Mucosa of rectum (tissue), 2 donors: ENCODE measurements around the gene TBXAS1.
A peak's percentile ranks its signal among the peaks of the same experiment; 100 is the strongest.
"Not testable (repeated sequence)": the region's sequence is repeated elsewhere in the genome, so short reads cannot be mapped to it uniquely, and the experiment has no call there.

Experiments
- H3K27ac ChIP-seq, 2 donors: one replicate each; pipeline ENCODE4 v1.7.0; 2013; ENCODE audit warnings: inconsistent platforms in 2 of 2, low read depth in 2 of 2, low read length in 2 of 2
- H3K27me3 ChIP-seq, 2 donors: one replicate each; pipeline ENCODE4 v1.7.0; 2013; ENCODE audit warnings: low read length in 2 of 2; ENCODE audit not compliant: control insufficient read depth in 2 of 2, insufficient read depth in 2 of 2
- H3K36me3 ChIP-seq, 2 donors: one replicate each; pipeline ENCODE4 v1.7.0; 2013; ENCODE audit warnings: low read length in 2 of 2; ENCODE audit not compliant: control insufficient read depth in 2 of 2, insufficient read depth in 2 of 2
- H3K4me1 ChIP-seq, 2 donors: one replicate each; pipeline ENCODE4 v1.7.0; 2013; ENCODE audit warnings: low read length in 2 of 2, mild to moderate bottlenecking in 1 of 2; ENCODE audit not compliant: control insufficient read depth in 2 of 2, insufficient read depth in 2 of 2
- H3K4me3 ChIP-seq, 2 donors: one replicate each; pipeline ENCODE4 v1.7.0; 2013; ENCODE audit warnings: low read length in 2 of 2
- H3K9ac ChIP-seq, 2 donors: one replicate each; pipeline ENCODE4 v1.7.0; 2013; ENCODE audit warnings: low read length in 2 of 2, low read depth in 1 of 2, mild to moderate bottlenecking in 1 of 2
- H3K9me3 ChIP-seq, 2 donors: one replicate each; pipeline ENCODE4 v1.7.0; 2013; ENCODE audit warnings: low read length in 2 of 2; ENCODE audit not compliant: control insufficient read depth in 2 of 2
- donor health status: healthy.
- donor health status: Normal muscosa, but diverticular disease.

The TBXAS1 gene

GRCh38 chr7:139896831-139897230 lies 67.8 kb downstream of the TBXAS1 start:
- H3K27me3 ChIP-seq: no peaks in the 10 kb centered on the region
- H3K9ac ChIP-seq: no peak overlapping the region
- no peak overlapping the region for H3K4me3 ChIP-seq
- H3K4me1 ChIP-seq: no peaks in the 10 kb centered on the region
- no peaks in the 10 kb centered on the region for H3K36me3 ChIP-seq
- no peak overlapping the region for H3K27ac ChIP-seq
- H3K9me3 ChIP-seq: no peaks in the 10 kb centered on the region

- H3K4me1 ChIP-seq: no peaks in the 10 kb centered on the region
- H3K27me3 ChIP-seq: no peaks in the 10 kb centered on the region
- H3K4me3 ChIP-seq: no peak overlapping the region
These were observed 68.5 kb downstream of the TBXAS1 start for GRCh38 chr7:139897422-139898090.

GRCh38 chr7:139898483-139898882 lies 69.4 kb downstream of the TBXAS1 start:
- Histone ChIP-seq H3K9me3 (peaks cover 0 to 2% of the 10 kb centered on the region in 2 donors), H3K4me3 (no peak overlapping the region), H3K36me3 (no peaks in the 10 kb centered on the region), H3K27me3 (no peaks in the 10 kb centered on the region), H3K27ac (peak overlapping the region in 1 of 2 donors; percentile 14), H3K4me1 (no peaks in the 10 kb centered on the region), H3K9ac (no peak overlapping the region)

More at GRCh38 chr7:139897422-139898090, 68.5 kb downstream of the TBXAS1 start:
- H3K27ac ChIP-seq: no peak overlapping the region
- no peak overlapping the region for H3K9ac ChIP-seq
- peaks cover 0 to under 1% of the 10 kb centered on the region in 2 donors for H3K9me3 ChIP-seq
- H3K36me3 ChIP-seq: no peaks in the 10 kb centered on the region

- H3K4me1 ChIP-seq: no peaks in the 10 kb centered on the region
These were observed 70.4 kb downstream of the TBXAS1 start for GRCh38 chr7:139899328-139899955.

GRCh38 chr7:139900326-139900725 lies 71.3 kb downstream of the TBXAS1 start:
- H3K27ac ChIP-seq: no peak overlapping the region
- H3K36me3 ChIP-seq: no peaks in the 10 kb centered on the region
- peaks cover 0 to 2% of the 10 kb centered on the region in 2 donors for H3K9me3 ChIP-seq
- no peak overlapping the region for H3K4me3 ChIP-seq
- no peak overlapping the region for H3K9ac ChIP-seq
- H3K4me1 ChIP-seq: no peaks in the 10 kb centered on the region
- H3K27me3 ChIP-seq: no peaks in the 10 kb centered on the region

More at GRCh38 chr7:139899328-139899955, 70.4 kb downstream of the TBXAS1 start:
- H3K27me3 ChIP-seq: no peaks in the 10 kb centered on the region
- H3K9ac ChIP-seq: no peak overlapping the region
- H3K36me3 ChIP-seq: no peaks in the 10 kb centered on the region
- peak overlapping the region in 1 of 2 donors; percentile 14 for H3K27ac ChIP-seq
- peaks cover 0 to 2% of the 10 kb centered on the region in 2 donors for H3K9me3 ChIP-seq
- no peak overlapping the region for H3K4me3 ChIP-seq

- no peaks in the 10 kb centered on the region for H3K36me3 ChIP-seq
These were observed 72.2 kb downstream of the TBXAS1 start for GRCh38 chr7:139901056-139901795.

GRCh38 chr7:139901901-139902300 lies 72.8 kb downstream of the TBXAS1 start:
- Histone ChIP-seq H3K4me1 (no peaks in the 10 kb centered on the region), H3K27ac (no peak overlapping the region), H3K9me3 (peaks cover 0 to 5% of the 10 kb centered on the region in 2 donors), H3K9ac (no peak overlapping the region), H3K36me3 (no peaks in the 10 kb centered on the region), H3K27me3 (no peaks in the 10 kb centered on the region), H3K4me3 (no peak overlapping the region)

More at GRCh38 chr7:139901056-139901795, 72.2 kb downstream of the TBXAS1 start:
- Histone ChIP-seq H3K9me3 (peaks cover 0 to 3% of the 10 kb centered on the region in 2 donors), H3K27ac (peak overlapping the region in 1 of 2 donors; percentile 16), H3K4me1 (no peaks in the 10 kb centered on the region), H3K4me3 (no peak overlapping the region), H3K9ac (no peak overlapping the region), H3K27me3 (no peaks in the 10 kb centered on the region)

- no peaks in the 10 kb centered on the region for H3K27me3 ChIP-seq
These were observed 73.5 kb downstream of the TBXAS1 start for GRCh38 chr7:139902436-139903102.

GRCh38 chr7:139903103-139903477 lies 74.0 kb downstream of the TBXAS1 start:
- not testable (repeated sequence) for H3K4me3 ChIP-seq, H3K27me3 ChIP-seq, H3K9ac ChIP-seq, H3K9me3 ChIP-seq, H3K36me3 ChIP-seq, H3K27ac ChIP-seq, H3K4me1 ChIP-seq

More at GRCh38 chr7:139902436-139903102, 73.5 kb downstream of the TBXAS1 start:
- no peaks in the 10 kb centered on the region for H3K4me1 ChIP-seq
- H3K27ac ChIP-seq: no peak overlapping the region
- peaks cover 0 to 5% of the 10 kb centered on the region in 2 donors for H3K9me3 ChIP-seq
- no peak overlapping the region for H3K9ac ChIP-seq
- no peaks in the 10 kb centered on the region for H3K36me3 ChIP-seq
- H3K4me3 ChIP-seq: no peak overlapping the region
